Renal cortical epithelial cell (primary cell): ENCODE measurements around the gene ART4. TPM values are rescaled to one million over a fixed set of nuclear protein-coding genes. Genes with fewer than 3 reads are reported as not detected.

Experiments
- DNase-seq: peaks from one replicate; pipeline ENCODE4 v3.0.0-alpha.2; 2011; ENCODE audit warnings: low read depth
- total RNA-seq: library from RNA; depleted of rRNA; stranded (reverse); fragments of >200 nt; gene quantifications from 2 replicates; pipeline ENCODE4 v1.2.3, GENCODE V29; 2014

ART4 gene
- total RNA-seq: 1.0 TPM in 1 of 2 replicates, not detected in the other

- DNase-seq: no peak
Observed at GRCh38 chr12:14843425-14843887, at the start of gene ART4. Gene ART4, minus strand, starts transcription at chr12:14843526. Its CDS starts 413 bp downstream, at chr12:14843113.

DNA sequence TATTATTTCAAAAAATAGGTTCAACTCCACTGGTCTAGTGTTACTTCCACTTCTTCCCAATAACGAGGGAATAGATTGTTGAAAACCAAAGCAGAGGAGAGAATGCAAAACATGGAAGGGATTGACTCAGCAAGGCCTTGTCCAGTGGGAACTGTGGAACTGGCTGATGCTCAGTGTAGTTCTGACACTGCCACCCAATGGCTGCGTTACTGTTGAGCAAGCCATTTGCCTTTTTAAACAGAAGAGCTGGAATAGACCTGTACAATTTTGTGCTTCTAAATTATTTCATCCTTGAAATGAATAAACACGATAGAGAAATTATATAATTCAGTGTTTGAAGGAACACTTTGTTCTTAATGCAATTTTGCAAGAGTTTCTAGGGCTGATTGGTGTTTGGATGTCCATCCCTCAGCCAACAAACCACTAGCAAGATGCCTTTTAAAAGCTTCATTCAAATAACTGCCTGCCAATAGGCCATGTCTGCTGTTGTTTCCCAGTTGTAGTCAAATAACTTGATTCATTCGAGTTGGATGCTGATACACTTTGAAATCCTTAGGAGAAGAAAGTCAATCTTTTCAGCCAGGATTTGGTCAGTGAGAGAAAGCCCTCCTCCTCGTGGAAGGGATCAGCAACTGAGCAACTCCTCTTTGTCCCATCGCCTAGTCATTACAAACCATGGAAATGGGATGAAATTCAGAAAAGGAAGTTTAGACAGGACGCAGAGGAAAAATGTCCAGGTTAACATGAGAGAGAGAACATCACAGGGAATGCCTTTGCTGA lies 49.6 kb upstream of the ART4 start:
- peak; percentile 27 for DNase-seq

GRCh38 chr12:14890701-14891100 lies 47.4 kb upstream of the ART4 start:
- DNase-seq: no peak

DNA sequence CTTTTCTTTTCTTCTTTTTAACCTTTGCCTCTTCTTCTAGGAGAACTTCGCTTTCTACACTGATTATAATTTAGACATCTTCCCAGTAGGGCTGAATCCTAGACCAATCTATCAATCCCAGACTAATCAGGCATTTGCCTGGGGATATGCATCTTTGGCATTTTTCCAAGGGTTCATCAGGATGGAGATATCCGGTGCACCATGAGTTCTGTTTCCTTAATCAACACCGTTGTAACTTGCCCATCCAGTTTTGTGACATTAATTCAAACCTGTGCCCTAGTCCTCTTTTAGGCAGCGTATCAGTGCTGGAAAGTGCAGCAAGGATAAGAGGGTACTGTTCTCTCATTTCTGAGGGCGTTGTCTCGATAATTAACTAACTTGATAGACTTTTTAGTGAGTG lies 42.9 kb upstream of the ART4 start:
- no peak for DNase-seq

- no peak for DNase-seq
Observed at GRCh38 chr12:14885718-14886221, 42.4 kb upstream of the ART4 start, which contains the start of gene MGP. Gene MGP, minus strand, starts transcription at chr12:14885854. Its CDS starts 63 bp downstream, at chr12:14885791.

DNA sequence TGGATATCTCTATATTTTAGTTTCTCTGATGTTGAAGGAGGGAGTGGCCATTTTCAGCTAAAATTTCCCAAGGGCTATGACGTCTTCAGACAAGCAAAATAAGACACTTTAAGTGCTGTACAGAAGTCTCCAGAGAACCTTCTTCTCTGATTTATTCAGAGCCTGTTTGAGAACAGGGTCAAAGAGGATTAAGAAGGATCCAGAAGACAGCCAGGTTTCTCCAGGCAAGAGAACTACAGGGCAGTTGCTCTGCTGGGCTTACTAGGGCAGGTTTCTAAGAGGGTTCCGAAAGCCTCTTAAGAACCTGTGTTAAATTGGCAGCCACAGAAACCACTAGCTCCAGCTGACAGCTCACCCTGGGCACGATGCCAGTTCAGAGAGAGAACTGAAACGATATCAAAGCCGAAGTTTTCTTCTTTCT lies 41.1 kb upstream of the ART4 start:
- peak; percentile 87 for DNase-seq

- DNase-seq: no peak
Observed at GRCh38 chr12:14883686-14884085, 40.4 kb upstream of the ART4 start.

- DNase-seq: no peak
Observed at GRCh38 chr12:14880890-14881453, 37.6 kb upstream of the ART4 start.

DNA sequence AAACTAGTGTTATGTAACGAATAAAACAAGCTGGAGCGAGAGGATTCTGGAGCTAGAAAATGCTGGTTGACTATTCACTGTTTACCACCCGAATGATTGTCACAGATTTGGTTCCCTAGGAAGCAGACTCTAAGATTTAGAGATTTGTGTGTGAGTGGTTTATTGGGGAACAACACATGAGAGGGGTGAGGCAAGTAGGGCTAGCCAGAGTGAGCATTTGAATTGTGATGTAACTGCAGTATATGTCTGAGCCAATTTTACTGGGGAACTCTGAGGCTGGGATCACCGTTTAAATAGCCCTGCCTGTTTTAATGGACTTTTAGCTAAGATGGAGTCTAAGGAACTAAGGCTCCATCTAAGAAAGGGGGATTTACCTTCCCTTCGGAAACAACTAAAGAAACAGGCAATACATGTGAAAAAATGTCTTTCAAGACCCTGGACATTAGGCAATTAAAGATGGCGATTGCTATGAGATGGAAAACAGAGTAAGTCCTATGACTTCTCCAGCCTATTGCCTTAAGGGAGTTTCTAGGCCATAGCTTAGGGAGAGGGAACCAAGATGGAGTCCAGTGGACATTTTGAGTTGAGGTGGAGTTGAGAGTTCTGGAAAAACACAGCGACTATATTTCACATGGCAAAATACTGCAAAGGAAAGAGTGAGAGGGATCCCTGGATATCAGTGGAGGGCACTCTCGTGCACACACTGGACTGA lies 36.1 kb upstream of the ART4 start:
- no peak for DNase-seq

- no peak for DNase-seq
Observed at GRCh38 chr12:14878488-14878887, 35.2 kb upstream of the ART4 start.

DNA sequence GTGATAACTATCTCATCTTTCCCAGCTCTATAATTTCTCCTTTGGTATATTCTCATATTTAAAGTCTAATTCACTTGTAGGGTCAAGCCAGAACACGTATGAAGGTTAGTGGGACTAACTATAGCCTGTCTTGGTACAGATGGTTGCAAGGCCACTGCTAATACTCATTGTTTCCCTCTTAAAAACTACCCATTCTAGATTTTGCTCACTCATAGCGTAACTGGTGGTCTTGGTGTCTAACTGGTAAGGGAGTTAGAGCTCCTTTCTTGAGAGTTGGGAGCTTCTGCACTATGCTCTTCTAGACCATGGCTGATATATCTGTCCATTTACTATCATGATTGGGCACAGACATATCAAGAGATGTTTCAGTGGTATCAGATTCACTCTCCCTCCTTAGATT lies 33.5 kb upstream of the ART4 start:
- no peak for DNase-seq

GRCh38 chr12:14874882-14875281 lies 31.6 kb upstream of the ART4 start:
- DNase-seq: no peak

GRCh38 chr12:14873440-14874185 lies 30.3 kb upstream of the ART4 start:
- no peak for DNase-seq

DNA sequence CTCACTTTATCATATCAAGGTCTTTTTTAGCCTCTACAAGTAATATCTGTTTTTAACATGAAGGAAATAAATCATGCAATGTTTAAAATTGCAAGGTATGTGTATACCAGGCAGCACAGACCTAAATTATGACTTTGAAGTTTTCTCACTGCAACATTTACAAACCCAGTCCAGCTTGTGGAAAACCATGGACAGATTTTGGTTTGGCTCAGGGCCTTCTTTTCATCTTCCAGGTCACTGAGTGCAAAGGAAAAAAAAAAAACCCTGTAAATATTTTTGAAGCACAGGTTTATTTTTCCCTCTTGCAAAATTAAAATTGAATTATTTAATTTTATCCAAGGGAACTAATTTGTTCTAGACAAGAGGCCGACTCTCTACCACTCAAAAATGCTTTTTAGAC lies 28.6 kb upstream of the ART4 start:
- DNase-seq: no peak

DNA sequence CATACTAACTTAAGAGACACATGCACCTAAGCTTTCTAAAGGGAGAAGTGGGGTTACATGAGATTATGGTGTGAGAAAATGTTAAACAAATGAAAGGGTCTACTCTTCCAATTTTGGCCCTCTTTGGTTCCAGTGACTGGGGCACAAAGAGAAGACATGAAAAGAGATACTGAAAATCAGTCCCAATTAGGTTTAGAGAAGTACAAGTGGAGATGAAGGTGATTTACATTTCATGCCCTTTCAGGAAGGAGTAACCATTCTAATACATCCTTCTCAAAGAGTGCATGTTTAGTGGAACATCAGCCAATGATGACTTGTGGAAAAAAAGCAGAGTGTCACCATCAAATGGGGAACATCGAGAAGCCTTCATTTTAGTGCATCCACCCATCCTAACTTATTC lies 27.9 kb upstream of the ART4 start:
- no peak for DNase-seq

DNA sequence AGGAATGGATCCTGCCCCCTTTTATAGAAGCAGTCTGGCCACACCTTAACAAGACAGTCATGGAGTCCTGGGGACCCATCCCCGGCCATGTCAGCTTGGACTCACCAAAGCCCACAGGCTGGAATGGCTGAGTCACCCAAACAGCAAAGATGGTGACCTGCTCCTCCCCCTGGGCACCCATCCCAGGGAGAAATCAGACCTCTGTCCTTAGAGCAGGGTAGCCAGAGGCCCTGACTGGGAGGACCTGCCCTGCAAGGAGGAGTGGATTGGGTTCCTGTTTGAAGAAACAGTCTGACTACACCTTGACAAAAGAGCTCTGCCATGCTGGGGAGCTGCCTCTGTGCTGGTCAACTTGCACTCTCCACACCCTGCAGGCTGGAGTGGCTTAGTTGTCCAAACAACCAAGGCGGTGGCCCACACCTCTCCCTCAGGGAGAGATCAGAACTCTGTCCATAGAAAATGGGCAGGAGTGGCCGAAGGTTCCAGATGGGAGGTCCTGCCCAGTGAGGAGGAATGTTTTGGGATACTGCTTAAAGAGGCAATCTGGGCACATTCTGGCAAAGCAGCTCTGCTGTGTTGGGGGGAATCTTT lies 25.7 kb upstream of the ART4 start:
- peak; percentile 14 for DNase-seq

- no peak for DNase-seq
Observed at GRCh38 chr12:14860490-14860889, 17.2 kb upstream of the ART4 start.

- DNase-seq: no peak
Observed at GRCh38 chr12:14858513-14858912, 15.2 kb upstream of the ART4 start.

DNA sequence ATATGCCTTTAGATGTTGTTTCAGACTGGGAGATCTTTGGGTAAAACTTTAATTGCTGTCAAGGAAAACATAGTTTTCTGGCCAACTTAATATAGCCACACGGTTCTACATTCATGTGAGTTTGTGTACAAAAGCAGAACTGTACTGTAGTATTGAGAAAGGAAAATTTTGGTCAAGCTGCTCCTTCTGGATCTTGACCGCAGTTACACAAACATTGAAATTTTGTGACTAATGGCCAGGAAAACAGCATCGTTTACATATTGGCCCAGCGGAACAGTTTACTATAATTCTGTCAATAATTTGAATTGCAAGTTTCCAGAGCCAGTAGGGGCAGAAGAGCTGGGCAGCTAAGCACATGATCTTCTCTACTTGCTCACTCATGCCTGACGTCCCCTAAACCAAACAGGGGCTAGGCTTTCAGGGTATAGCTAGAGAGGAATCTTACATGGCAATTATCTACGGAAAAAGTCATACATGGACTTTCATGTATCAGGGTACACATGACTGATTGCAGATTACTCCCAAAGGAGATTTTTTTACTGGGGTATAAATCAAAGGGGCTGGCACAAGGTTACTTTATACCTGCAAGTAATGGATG lies 11.4 kb upstream of the ART4 start:
- peak; percentile 58 for DNase-seq

- DNase-seq: no peak
Observed at GRCh38 chr12:14853961-14854360, 10.6 kb upstream of the ART4 start.

- DNase-seq: no peak
Observed at GRCh38 chr12:14852880-14853279, 9.6 kb upstream of the ART4 start.
